ENCODE measurements around the gene FOXRED2.
A peak's percentile ranks its signal among the peaks of the same experiment; 100 is the strongest.

The FOXRED2 gene

GRCh38 chr22:36506637-36507517 lies at the start of gene FOXRED2:
Gene FOXRED2 (minus strand): TSS chr22:36507040. CDS start chr22:36506422, 618 bp downstream.
- DNase-seq (ENCODE audit: extremely low read depth, low read depth): peak; percentile 34
- TF ChIP-seq CTCF (IDR thresholded peaks at IDR 0.05; ENCODE audit: low read depth, low read length): no peak

- DNase-seq (ENCODE audit: extremely low read depth, low read depth): no peak
- TF ChIP-seq CTCF (IDR thresholded peaks at IDR 0.05; ENCODE audit: low read depth, low read length): no peak
These were observed 47.3 kb upstream of the FOXRED2 start for GRCh38 chr22:36554098-36554497.

- TF ChIP-seq CTCF (IDR thresholded peaks at IDR 0.05; ENCODE audit: low read depth, low read length): no peak
- DNase-seq (ENCODE audit: extremely low read depth, low read depth): no peak
These were observed 45.4 kb upstream of the FOXRED2 start for GRCh38 chr22:36552289-36552688.

- no peak for DNase-seq (ENCODE audit: extremely low read depth, low read depth)
- TF ChIP-seq CTCF (IDR thresholded peaks at IDR 0.05; ENCODE audit: low read depth, low read length): no peak
These were observed 44.1 kb upstream of the FOXRED2 start for GRCh38 chr22:36550701-36551495.

- DNase-seq (ENCODE audit: extremely low read depth, low read depth): no peak
- no peak for TF ChIP-seq CTCF (IDR thresholded peaks at IDR 0.05; ENCODE audit: low read depth, low read length)
These were observed 42.2 kb upstream of the FOXRED2 start for GRCh38 chr22:36549033-36549432.

- no peak for DNase-seq (ENCODE audit: extremely low read depth, low read depth)
- TF ChIP-seq CTCF (IDR thresholded peaks at IDR 0.05; ENCODE audit: low read depth, low read length): no peak
These were observed 41.8 kb upstream of the FOXRED2 start for GRCh38 chr22:36548606-36549005.

- TF ChIP-seq CTCF (IDR thresholded peaks at IDR 0.05; ENCODE audit: low read depth, low read length): no peak
- no peak for DNase-seq (ENCODE audit: extremely low read depth, low read depth)
These were observed 40.1 kb upstream of the FOXRED2 start for GRCh38 chr22:36546932-36547331.

All from AG09319 (cell line).